ENCODE data around the gene DDX31.

The DDX31 gene

GRCh38 chr9:132671620-132672412 is 2.0 kb upstream of the DDX31 start:
- DNase-seq: no peak

GRCh38 chr9:132670457-132671391 is 941 bp upstream of the DDX31 start, which contains the start of gene GTF3C4:
Gene GTF3C4, plus strand, starts transcription at chr9:132670464. Its CDS starts 135 bp downstream, at chr9:132670599.
- peak; percentile 60 for DNase-seq

GRCh38 chr9:132669319-132669697 is 475 bp downstream of the DDX31 start:
- no peak for DNase-seq

GRCh38 chr9:132663851-132664250 is 5.9 kb downstream of the DDX31 start:
- no peak for DNase-seq

GRCh38 chr9:132663117-132663516 is 6.7 kb downstream of the DDX31 start:
- DNase-seq: no peak

GRCh38 chr9:132662152-132662945 is 7.4 kb downstream of the DDX31 start:
- no peak for DNase-seq

GRCh38 chr9:132656299-132656698 is 13.5 kb downstream of the DDX31 start:
- no peak for DNase-seq

- no peak for DNase-seq
Observed at GRCh38 chr9:132651259-132651658, 18.5 kb downstream of the DDX31 start.

GRCh38 chr9:132648685-132649084 is 21.1 kb downstream of the DDX31 start:
- DNase-seq: no peak

- no peak for DNase-seq
Observed at GRCh38 chr9:132648283-132648682, 21.5 kb downstream of the DDX31 start.

- no peak for DNase-seq
Observed at GRCh38 chr9:132647806-132648205, 22.0 kb downstream of the DDX31 start.

- no peak for DNase-seq
Observed at GRCh38 chr9:132647355-132647754, 22.4 kb downstream of the DDX31 start.

GRCh38 chr9:132646726-132647125 is 23.1 kb downstream of the DDX31 start:
- DNase-seq: no peak

- DNase-seq: no peak
Observed at GRCh38 chr9:132645711-132646110, 24.1 kb downstream of the DDX31 start.

GRCh38 chr9:132645306-132645705 is 24.5 kb downstream of the DDX31 start:
- DNase-seq: no peak

- no peak for DNase-seq
Observed at GRCh38 chr9:132644251-132644650, 25.5 kb downstream of the DDX31 start.

- DNase-seq: no peak
Observed at GRCh38 chr9:132641216-132641615, 28.6 kb downstream of the DDX31 start.

- no peak for DNase-seq
Observed at GRCh38 chr9:132639322-132639721, 30.5 kb downstream of the DDX31 start.

- no peak for DNase-seq
Observed at GRCh38 chr9:132638240-132638639, 31.5 kb downstream of the DDX31 start.

- no peak for DNase-seq
Observed at GRCh38 chr9:132637801-132638200, 32.0 kb downstream of the DDX31 start.

GRCh38 chr9:132637351-132637750 is 32.4 kb downstream of the DDX31 start:
- no peak for DNase-seq

GRCh38 chr9:132634327-132634726 is 35.5 kb downstream of the DDX31 start:
- no peak for DNase-seq

Data from stimulated activated CD8-positive, alpha-beta memory T cell treated with anti-CD3 and anti-CD28 coated beads, Interleukin-4, amount 100 ng/mL, for 48 hours (primary cell).